Fibroblast of mammary gland (primary cell): ENCODE results near the gene ITIH4.

ENCODE experiments used
- DNase-seq: peaks from one replicate; pipeline ENCODE4 v3.0.0-alpha.2; 2010; ENCODE audit warnings: low read depth
- H3K4me3 ChIP-seq: 2 replicates; pipeline ENCODE4 v1.5.1; 2011; ENCODE audit warnings: low read depth, mild to moderate bottlenecking, low read length, moderate library complexity; ENCODE audit not compliant: control insufficient read depth
- TF ChIP-seq, protein P1 (sequence below): conservative IDR thresholded peaks from 2 replicates; pipeline ENCODE4 v1.5.1; 2011; ENCODE audit warnings: low read depth, low read length, inconsistent platforms; ENCODE audit not compliant: control insufficient read depth, insufficient read depth

ITIH4 gene

DNA sequence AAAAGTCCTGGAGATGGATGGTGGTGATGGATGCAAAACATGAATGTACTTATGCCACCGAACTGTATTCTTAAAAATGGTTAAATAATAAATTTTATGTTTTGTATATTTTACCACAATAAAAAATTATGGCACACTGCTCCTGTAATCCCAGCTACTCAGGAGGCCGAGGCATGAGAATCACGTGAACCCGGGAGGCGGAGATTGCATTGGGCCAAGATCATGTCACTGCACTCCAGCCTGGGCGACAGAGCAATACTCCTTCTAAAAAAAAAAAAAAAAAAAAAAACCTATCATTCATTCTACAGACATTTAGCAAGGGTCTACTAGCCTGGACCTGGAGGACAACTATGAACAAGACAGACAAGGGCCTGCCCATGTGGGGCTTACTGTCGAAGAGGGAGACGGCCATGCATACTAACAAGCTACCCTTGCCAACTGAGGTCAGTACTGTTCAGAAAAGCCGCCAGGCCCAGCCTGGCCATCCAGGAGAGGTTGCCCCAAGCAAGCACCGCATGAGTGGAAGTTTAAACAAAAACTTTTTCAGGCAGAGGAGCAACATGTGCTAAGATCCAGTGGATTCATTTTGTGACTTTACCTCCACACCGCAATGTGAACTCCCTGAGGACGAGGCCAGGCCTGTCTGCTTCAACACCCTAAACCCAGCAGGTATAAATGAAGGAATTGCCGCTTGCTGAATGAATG is 57.0 kb downstream of the ITIH4 start:
- TF ChIP-seq, protein P1, sequence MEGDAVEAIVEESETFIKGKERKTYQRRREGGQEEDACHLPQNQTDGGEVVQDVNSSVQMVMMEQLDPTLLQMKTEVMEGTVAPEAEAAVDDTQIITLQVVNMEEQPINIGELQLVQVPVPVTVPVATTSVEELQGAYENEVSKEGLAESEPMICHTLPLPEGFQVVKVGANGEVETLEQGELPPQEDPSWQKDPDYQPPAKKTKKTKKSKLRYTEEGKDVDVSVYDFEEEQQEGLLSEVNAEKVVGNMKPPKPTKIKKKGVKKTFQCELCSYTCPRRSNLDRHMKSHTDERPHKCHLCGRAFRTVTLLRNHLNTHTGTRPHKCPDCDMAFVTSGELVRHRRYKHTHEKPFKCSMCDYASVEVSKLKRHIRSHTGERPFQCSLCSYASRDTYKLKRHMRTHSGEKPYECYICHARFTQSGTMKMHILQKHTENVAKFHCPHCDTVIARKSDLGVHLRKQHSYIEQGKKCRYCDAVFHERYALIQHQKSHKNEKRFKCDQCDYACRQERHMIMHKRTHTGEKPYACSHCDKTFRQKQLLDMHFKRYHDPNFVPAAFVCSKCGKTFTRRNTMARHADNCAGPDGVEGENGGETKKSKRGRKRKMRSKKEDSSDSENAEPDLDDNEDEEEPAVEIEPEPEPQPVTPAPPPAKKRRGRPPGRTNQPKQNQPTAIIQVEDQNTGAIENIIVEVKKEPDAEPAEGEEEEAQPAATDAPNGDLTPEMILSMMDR = no peak
- DNase-seq = no peak

DNA sequence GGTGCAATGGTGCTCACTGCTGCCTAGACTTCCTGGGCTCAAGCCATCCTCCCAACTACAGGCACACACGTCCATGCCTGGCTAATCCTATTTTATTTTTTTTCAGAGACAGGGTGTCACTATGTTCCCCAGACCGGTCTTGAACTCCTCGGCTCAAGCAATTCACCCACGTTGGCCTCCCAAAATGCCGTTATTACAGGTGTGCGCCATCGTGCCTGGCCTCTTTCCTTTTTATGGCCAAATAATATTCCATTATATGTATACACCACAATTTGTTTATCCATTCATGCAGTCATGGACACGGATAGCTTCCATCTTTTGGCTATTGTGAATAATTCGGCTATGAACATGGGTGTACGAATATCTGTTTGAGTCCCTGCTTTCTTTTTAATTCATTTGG is 58.8 kb downstream of the ITIH4 start:
- no peak for DNase-seq
- TF ChIP-seq, protein P1 = no peak
- peak overlapping the region; percentile 82 for H3K4me3 ChIP-seq

More for the DNA sequence above, 57.0 kb downstream of the ITIH4 start:
- H3K4me3 ChIP-seq = no peak overlapping the region

DNA sequence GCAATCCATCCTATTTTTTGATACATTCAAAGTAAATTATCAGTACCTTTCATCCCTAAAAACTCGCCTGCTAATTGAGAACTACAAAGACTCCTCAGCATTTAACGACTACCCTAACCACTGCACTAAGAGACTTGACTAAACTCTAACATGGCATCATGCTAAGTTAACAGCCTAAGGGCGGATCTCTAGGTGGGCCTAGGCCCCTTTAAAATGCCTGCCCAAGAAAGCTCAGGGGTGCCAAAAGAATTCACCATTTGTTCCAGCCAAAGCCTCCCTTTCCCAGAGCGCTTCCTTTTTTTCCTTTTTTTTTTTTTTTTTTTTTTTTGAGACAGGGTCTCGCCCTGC is 59.2 kb downstream of the ITIH4 start:
- peak overlapping the region; percentile 82 for H3K4me3 ChIP-seq
- no peak for DNase-seq
- TF ChIP-seq, protein P1 = no peak

DNA sequence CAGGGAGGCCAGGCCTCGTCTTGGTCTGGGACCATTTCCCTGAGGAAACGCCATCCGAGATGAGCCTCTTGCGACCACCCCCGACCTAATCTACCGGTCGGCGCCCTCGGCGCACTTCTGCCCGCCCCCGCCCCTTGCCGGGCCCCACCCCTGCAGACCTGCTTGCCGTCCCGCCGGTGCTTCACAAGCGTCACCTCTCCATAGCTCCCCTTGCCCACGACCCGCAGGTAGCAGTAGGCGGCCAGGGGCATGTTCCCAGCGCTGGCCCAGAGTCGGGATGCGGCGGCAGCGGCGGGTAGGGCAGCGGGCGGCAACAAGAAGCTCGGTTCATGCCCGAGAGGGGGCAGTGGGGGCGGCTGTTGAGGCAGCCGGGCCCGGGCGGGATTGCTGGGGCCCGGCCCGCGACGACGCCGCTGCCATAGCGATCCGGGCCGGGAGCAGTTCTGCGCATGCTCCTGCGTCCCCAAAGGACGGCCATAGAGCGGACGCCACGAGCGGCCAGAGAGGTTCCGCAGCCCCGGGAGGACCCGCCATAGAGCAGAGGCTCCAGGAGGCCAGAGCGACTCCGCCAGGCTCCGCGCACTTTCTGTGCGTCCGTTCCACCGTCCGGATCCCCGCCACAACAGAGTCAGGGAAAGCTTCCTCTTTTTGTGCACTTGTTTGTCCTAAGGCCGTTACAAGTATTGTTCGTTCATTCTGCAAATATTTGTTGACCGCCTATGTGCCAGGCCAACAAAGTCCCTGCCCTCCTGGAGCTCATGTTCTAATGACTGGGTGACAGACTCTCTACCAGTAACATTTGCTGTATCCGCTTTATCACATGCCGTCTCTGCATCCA is 59.8 kb downstream of the ITIH4 start, which contains the start of gene NEK4:
TSS of gene NEK4 (minus strand) at position 445 of the 838 bp plus-strand sequence. CDS start at position 251, 194 bp downstream.
- H3K4me3 ChIP-seq = peak within 1 kb of the TSS; percentile 82

DNA sequence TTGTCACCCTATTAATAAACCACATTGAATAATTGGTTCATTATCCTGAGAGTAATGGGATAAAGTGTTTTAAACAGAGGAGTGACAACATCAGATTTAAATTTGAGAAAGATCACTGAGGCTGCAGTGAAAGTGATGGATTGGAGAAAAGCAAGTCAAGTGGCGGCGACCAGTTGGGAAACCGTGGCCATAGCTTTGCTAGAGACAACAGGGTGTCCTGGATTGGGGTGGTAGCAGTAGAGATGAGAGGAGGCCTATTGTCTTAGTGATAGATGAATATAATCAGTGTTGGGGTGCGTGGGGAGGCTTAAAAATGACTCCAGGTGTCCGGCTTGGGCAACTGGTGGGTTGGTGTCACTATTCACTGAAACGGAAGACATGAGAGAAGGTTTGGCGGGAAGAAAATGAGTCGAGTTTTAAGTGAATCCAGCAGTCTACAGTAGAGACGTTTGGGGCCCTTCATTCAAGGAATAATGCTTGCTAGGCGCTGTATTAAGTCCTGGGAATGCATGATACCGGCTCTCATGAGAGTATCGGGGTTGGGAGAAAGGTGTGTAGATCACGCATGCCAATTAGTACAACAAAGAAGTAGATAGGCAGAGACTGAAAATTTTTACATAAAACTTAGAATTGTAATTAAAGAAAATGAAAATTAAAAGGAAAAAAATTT is 60.6 kb downstream of the ITIH4 start:
- peak; percentile 11 for DNase-seq
- peak overlapping the region; percentile 82 for H3K4me3 ChIP-seq
- TF ChIP-seq, protein P1 = no peak

More for the DNA sequence above, 59.8 kb downstream of the ITIH4 start, which contains the start of gene NEK4:
- DNase-seq = peak; percentile 84
- TF ChIP-seq, protein P1 = no peak

DNA sequence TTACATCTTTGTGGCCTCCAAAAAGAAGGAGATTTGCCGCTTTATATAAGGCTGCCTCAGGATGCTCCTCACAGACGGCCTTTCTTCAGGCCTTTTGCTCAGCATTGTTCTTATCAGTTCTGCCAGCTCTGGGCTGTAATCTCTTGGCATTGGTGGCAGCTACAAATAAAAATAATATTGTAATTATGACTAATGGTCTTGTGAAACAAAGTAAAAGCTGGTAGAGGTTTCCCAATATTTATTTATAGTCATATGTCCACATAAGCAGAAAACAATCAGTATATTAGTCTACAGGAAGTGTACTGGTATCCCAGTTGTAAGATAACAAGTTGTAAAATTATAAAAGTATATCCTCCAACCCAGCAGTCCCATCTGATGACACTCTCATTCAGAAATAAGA is 67.0 kb downstream of the ITIH4 start:
- DNase-seq = peak; percentile 13
- TF ChIP-seq, protein P1 = no peak
- H3K4me3 ChIP-seq = no peak overlapping the region
